ENCODE results near the gene KRT85. TPM values are rescaled to one million over a fixed set of nuclear protein-coding genes. Genes with fewer than 3 reads are reported as not detected.

KRT85 gene
- total RNA-seq, 2 donors from 2014 or later: not detected

DNA sequence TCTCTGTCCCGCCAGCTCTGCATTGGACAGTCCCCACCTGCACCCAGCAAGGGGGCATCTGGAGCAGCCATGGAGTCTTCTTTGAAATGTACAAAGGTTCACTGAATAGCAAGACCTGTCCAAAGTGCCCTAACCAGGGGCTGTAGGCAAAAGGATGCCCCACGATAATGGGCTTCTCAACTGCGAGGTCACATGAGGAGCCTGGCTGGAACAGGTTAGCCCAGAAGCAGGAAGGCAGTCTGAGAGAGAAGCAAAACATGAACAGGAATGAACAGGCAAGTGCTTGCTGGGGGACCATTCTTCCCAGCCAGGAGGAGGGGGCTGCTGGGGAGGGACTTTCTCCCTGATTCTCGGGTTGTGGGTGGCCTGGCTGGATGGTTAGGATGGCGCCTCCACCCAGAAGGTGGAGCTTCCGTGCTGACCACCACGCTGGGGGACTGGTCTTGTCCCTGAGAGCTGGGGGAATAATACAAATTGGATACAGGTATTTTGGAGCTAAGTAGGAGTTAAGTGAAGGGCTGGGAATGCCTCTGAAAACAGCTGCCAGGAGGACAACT is 7.1 kb downstream of the KRT85 start:
- no peak for TF ChIP-seq CTCF (conservative IDR thresholded peaks at IDR 0.05)
- Mint-ChIP-seq H3K36me3 (ENCODE audit: low read depth) (no peaks in the 10 kb centered on the region), H3K4me1 (no peaks in the 10 kb centered on the region), H3K27me3 (ENCODE audit: insufficient read depth) (peaks cover 8% of the 10 kb centered on the region), H3K27ac (no peak overlapping the region), H3K9me3 (no peaks in the 10 kb centered on the region), H3K4me3 (no peak overlapping the region)
- Histone ChIP-seq H3K4me1 (ENCODE audit: control insufficient read depth, insufficient read depth, low read length) (no peaks in the 10 kb centered on the region), H3K4me3 (ENCODE audit: low read length) (no peak overlapping the region), H3K36me3 (ENCODE audit: control insufficient read depth, insufficient read depth, low read length) (no peaks in the 10 kb centered on the region), H3K27ac (ENCODE audit: low read depth, low read length) (no peak overlapping the region), H3K9ac (ENCODE audit: extremely low read depth, low read length, poor library complexity, severe bottlenecking) (no peak overlapping the region), H3K9me3 (ENCODE audit: control insufficient read depth, low read length) (no peaks in the 10 kb centered on the region), H3K27me3 (ENCODE audit: control insufficient read depth, insufficient read depth, low read length, poor library complexity, severe bottlenecking) (no peaks in the 10 kb centered on the region)
- DNase-seq: no peak
- WGBS, 2 experiments (ENCODE audit: insufficient coverage in 1 of 2, insufficient read length in 1 of 2): 91 to 93% methylated on average over 5 to 7 of the region's 7 CpGs

DNA sequence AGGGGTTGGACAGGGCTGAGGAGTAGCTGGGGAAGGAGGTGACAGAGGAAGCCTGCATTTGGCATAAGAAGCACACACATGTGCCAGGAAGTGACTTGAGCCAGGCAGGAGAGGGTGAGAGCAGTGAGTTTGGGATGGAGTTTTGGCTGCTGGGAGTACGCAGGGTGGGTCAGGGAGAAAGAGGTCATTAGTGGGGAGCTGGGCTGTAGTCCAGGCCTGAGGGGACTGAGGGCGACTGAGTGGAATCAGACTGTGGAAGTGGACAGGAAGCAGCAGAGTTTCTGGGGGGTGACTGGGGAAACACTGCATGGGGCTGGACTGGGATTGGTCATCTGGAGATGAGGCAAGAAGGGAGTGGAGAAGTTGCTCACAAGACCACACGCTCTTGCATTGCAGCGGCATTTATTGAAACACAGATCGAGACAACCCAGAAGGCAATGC is 7.6 kb downstream of the KRT85 start:
- H3K36me3 ChIP-seq (ENCODE audit: control insufficient read depth, insufficient read depth, low read length): no peaks in the 10 kb centered on the region
- no peaks in the 10 kb centered on the region for H3K4me1 ChIP-seq (ENCODE audit: control insufficient read depth, insufficient read depth, low read length)
- H3K27ac Mint-ChIP-seq: no peak overlapping the region
- no peak for DNase-seq
- peaks cover 8% of the 10 kb centered on the region for H3K27me3 Mint-ChIP-seq (ENCODE audit: insufficient read depth)
- TF ChIP-seq CTCF (conservative IDR thresholded peaks at IDR 0.05): no peak
- H3K4me3 ChIP-seq (ENCODE audit: low read length): no peak overlapping the region
- H3K4me1 Mint-ChIP-seq: no peaks in the 10 kb centered on the region
- H3K9me3 ChIP-seq (ENCODE audit: control insufficient read depth, low read length): no peaks in the 10 kb centered on the region
- H3K27me3 ChIP-seq (ENCODE audit: control insufficient read depth, insufficient read depth, low read length, poor library complexity, severe bottlenecking): no peaks in the 10 kb centered on the region
- no peak overlapping the region for H3K27ac ChIP-seq (ENCODE audit: low read depth, low read length)
- no peaks in the 10 kb centered on the region for H3K9me3 Mint-ChIP-seq
- no peaks in the 10 kb centered on the region for H3K36me3 Mint-ChIP-seq (ENCODE audit: low read depth)
- no peak overlapping the region for H3K4me3 Mint-ChIP-seq
- H3K9ac ChIP-seq (ENCODE audit: extremely low read depth, low read length, poor library complexity, severe bottlenecking): no peak overlapping the region
- WGBS, 2 experiments (ENCODE audit: insufficient coverage in 1 of 2, insufficient read length in 1 of 2): 88 to 100% methylated on average over 5 of the region's 5 CpGs

DNA sequence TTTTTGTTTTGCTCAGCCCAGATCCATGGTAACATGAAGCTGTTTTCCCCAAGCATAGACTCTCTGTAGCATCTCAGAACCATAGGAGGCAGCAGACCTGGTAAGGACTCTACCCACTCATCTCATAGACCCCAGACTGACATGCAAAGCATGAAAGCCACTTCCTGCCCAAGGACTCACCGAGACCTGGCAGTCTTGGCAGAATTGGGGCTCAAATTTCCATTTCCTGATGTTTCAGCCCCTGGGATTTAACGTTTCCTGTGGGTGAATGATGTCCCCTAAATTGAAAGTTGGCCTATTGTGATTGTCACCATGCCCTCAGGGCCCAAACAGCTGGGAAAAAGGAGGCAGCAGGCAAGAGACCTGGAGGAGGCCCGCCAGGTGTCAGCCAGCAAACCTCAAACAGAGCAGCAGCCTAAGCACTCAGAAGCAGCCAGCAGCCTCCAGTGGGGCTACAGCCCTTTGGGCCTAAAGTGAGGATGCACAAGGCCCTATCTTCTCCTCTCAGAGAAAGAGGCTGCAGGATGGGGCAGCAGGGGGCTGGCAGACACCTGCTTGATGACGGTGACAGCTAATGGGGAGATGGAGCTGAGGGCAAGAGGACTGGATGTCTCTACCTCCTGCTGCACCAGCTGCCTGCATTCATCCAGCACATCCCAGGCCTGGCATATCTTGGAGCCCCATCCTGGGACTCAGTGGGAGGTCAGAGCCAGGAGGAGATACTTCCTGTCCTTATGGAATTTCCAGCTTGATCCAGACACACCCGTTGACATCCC is 8.5 kb downstream of the KRT85 start:
- no peak for TF ChIP-seq CTCF (conservative IDR thresholded peaks at IDR 0.05)
- Histone ChIP-seq H3K27ac (ENCODE audit: low read depth, low read length) (no peak overlapping the region), H3K9me3 (ENCODE audit: control insufficient read depth, low read length) (no peaks in the 10 kb centered on the region), H3K4me1 (ENCODE audit: control insufficient read depth, insufficient read depth, low read length) (no peaks in the 10 kb centered on the region), H3K4me3 (ENCODE audit: low read length) (no peak overlapping the region), H3K36me3 (ENCODE audit: control insufficient read depth, insufficient read depth, low read length) (no peaks in the 10 kb centered on the region), H3K27me3 (ENCODE audit: control insufficient read depth, insufficient read depth, low read length, poor library complexity, severe bottlenecking) (no peaks in the 10 kb centered on the region), H3K9ac (ENCODE audit: extremely low read depth, low read length, poor library complexity, severe bottlenecking) (no peak overlapping the region)
- Mint-ChIP-seq H3K9me3 (no peaks in the 10 kb centered on the region), H3K27ac (no peak overlapping the region), H3K27me3 (ENCODE audit: insufficient read depth) (peaks cover 3% of the 10 kb centered on the region), H3K36me3 (ENCODE audit: low read depth) (no peaks in the 10 kb centered on the region), H3K4me3 (no peak overlapping the region), H3K4me1 (no peaks in the 10 kb centered on the region)
- WGBS, 2 experiments (ENCODE audit: insufficient coverage in 1 of 2, insufficient read length in 1 of 2): 85 to 87% methylated on average over 4 to 5 of the region's 5 CpGs
- peak; percentile 44 for DNase-seq
